Astrocyte of the cerebellum (primary cell): ENCODE measurements around the gene PDCD1.
"Not testable (repeated sequence)": the region's sequence is repeated elsewhere in the genome, so short reads cannot be mapped to it uniquely, and the experiment has no call there.

ENCODE experiments used
- DNase-seq: peaks from one replicate; pipeline ENCODE4 v3.0.0-alpha.2; 2011; ENCODE audit warnings: low read depth
- H3K4me3 ChIP-seq: 2 replicates; pipeline ENCODE4 v1.5.1; 2011; ENCODE audit warnings: mild to moderate bottlenecking, low read depth, low read length, moderate library complexity
- in situ Hi-C: cut with HindIII; loops from 2 replicates; pipeline ENCODE4 v1.10.0; 2017; ENCODE audit warnings: low sequenced_read_pairs
- TF ChIP-seq, protein P1 (sequence below): IDR thresholded peaks from 2 replicates; pipeline ENCODE4 v1.5.1; 2012; ENCODE audit warnings: low read length, low read depth, moderate library complexity, mild to moderate bottlenecking; ENCODE audit errors: missing control alignments

The PDCD1 gene

DNA sequence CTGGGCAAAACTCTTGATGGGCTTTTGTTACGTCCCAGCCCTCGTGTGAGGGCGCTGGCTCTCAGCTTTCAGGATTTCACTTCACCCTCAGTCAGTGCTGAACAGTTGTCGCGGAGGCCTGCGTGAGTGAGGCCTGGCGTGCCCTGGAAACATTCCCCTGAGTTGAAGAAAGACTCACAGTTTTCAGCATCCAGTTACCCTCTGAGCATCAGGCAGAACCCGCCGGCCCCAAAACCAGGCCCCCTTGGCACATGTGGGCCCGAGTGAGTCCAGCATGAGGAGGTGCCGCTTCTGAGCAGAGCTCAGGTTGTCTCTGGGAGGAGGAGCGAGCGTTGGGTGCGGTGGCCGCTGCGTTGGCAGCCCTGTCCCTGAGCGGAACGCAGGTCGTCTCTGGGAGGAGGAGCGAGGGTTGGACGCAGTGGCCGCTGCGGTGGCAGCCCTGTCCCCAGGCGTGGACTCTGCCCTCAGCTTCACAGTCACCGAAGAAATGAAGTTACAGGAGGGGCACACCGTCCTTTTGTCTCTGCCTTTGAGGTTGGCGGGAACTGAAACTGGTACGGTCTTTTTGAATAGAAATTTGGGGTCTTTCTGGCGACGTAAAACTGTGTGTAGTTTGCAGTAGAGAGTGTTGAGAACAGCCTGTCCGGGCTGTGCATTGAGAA, 49.8 kb downstream of the PDCD1 start, which contains the start of gene NEU4:
TSS of gene NEU4 (plus strand) at position 473 of the 662 bp plus-strand sequence. CDS start 5,292 bp downstream, outside the sequence.
- DNase-seq = no peak
- in situ Hi-C loops = no loop called here
- TF ChIP-seq, protein P1, sequence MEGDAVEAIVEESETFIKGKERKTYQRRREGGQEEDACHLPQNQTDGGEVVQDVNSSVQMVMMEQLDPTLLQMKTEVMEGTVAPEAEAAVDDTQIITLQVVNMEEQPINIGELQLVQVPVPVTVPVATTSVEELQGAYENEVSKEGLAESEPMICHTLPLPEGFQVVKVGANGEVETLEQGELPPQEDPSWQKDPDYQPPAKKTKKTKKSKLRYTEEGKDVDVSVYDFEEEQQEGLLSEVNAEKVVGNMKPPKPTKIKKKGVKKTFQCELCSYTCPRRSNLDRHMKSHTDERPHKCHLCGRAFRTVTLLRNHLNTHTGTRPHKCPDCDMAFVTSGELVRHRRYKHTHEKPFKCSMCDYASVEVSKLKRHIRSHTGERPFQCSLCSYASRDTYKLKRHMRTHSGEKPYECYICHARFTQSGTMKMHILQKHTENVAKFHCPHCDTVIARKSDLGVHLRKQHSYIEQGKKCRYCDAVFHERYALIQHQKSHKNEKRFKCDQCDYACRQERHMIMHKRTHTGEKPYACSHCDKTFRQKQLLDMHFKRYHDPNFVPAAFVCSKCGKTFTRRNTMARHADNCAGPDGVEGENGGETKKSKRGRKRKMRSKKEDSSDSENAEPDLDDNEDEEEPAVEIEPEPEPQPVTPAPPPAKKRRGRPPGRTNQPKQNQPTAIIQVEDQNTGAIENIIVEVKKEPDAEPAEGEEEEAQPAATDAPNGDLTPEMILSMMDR = no peak

DNA sequence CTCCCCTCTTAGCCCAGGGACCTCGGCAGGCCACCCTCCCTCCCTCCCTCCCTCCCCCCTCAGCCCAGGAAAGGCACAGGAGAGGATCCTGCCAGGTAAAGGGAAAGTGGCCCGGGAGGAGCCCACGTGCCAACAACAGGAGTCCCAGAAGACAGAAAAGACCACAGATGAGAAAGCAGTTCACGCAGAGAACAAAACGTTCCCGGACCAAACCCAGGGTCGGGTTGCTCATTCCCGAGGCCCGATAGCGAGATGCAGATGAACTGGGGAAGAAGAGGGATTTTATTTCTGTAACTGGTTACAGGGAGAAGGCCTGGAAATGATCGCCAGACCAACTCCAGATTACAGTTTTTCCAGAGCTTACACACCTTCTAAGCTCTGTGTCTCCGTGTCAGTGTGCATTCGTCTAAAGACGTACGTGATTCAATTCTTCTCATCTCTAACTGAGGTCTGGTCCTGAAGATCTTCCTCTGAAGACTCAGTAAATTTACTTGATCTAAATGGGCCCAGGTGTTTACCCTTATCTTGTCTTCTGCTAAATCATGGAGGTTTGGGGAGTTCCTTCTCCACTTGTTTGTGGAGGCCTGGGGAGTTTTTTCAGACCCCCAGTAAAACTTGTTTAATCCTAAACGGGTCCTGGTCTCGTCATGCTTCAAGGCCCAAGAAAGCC, 50.5 kb downstream of the PDCD1 start:
- in situ Hi-C loops = no loop called here
- TF ChIP-seq, protein P1 = no peak
- no peak overlapping the region for H3K4me3 ChIP-seq
- no peak for DNase-seq

More for the DNA sequence above, 49.8 kb downstream of the PDCD1 start, which contains the start of gene NEU4:
- no peak within 1 kb of the TSS for H3K4me3 ChIP-seq

DNA sequence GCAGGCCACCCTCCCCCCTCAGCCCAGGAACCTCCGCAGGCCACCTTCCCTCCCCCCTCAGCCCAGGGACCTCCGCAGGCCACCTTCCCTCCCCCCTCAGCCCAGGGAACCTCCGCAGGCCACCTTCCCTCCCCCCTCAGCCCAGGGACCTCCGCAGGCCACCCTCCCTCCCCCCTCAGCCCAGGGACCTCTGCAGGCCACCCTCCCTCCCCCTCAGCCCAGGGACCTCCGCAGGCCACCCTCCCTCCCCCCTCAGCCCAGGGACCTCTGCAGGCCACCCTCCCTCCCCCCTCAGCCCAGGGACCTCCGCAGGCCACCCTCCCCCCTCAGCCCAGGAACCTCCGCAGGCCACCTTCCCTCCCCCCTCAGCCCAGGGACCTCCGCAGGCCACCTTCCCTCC, 52.5 kb downstream of the PDCD1 start:
- in situ Hi-C loops, DNase-seq, H3K4me3 ChIP-seq: not testable (repeated sequence)

DNA sequence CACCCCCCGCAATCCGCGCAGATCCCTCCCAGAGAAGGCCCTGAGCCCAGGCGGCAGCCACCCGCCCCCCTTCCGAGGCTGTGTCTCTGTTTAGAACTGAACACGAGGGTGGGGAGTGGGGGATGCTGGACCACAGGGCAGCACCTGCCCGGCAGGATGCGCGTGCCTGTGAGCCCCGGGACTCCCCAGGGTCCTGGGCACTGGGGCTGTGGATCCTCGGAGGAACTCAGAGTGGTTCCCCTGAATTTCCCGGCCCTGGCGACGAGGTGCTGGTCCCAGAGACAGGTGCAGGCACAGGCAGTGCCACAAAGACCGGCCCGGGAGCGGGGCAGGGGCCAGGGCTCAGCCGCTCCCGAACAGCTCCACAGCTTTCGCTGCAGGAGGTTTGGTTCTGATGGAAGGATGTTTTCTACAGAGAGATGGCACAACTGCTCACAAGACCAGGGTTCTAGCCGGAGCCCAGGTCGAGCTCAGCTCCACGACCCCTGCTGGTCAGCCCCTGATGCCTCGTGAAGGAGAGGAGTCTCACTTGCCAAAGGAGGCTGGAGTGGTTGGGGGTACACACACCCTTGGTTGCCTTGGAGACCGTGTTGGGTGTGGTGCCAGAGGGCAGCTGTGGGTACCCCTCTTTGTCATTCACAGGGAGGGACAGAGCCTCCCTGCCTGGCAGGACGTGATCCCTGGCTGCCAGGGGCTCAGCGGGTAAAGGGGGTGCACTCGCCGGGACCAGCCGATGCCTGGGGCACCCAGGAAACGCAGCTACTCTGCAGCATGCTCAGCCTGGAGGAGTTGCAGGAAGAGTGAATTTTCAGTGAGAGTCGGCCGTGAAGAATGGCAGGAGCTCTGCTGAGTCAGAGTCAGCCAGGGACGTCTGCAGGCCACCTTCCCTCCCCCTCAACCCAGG, 54.1 kb downstream of the PDCD1 start:
- peak overlapping the region; percentile 42 for H3K4me3 ChIP-seq
- no peak for DNase-seq
- TF ChIP-seq, protein P1 = no peak
- in situ Hi-C loops = no loop called here

DNA sequence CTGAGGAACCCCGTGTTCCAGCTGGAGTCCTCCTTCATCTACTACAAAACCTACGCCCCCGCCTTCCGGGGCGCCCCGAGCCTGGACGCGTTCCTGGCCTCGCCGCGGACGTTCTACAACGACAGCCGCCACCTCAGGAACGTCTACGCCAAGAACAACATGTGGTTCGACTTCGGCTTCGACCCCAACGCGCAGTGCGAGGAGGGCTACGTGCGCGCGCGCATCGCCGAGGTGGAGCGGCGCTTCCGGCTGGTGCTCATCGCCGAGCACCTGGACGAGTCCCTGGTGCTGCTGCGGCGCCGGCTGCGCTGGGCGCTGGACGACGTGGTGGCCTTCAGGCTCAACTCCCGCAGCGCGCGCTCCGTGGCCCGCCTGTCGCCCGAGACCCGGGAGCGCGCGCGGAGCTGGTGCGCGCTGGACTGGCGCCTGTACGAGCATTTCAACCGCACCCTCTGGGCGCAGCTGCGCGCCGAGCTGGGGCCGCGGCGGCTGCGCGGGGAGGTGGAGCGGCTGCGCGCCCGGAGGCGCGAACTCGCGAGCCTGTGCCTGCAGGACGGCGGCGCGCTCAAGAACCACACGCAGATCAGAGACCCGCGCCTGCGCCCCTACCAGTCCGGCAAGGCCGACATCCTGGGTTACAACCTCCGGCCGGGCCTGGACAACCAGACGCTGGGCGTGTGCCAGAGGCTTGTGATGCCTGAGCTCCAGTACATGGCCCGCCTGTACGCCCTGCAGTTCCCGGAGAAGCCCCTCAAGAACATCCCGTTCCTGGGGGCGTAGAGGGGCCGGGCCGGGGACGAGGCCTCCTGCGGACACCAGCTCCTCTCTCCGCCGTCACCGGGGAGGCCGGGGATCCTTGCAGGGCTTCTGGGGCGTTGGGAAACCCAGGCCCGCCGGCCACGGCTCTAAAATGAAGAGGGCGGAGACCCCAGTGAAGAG, 55.0 kb downstream of the PDCD1 start:
- TF ChIP-seq, protein P1 = no peak
- DNase-seq = no peak
- peak overlapping the region; percentile 42 for H3K4me3 ChIP-seq
- in situ Hi-C loops = no loop called here

DNA sequence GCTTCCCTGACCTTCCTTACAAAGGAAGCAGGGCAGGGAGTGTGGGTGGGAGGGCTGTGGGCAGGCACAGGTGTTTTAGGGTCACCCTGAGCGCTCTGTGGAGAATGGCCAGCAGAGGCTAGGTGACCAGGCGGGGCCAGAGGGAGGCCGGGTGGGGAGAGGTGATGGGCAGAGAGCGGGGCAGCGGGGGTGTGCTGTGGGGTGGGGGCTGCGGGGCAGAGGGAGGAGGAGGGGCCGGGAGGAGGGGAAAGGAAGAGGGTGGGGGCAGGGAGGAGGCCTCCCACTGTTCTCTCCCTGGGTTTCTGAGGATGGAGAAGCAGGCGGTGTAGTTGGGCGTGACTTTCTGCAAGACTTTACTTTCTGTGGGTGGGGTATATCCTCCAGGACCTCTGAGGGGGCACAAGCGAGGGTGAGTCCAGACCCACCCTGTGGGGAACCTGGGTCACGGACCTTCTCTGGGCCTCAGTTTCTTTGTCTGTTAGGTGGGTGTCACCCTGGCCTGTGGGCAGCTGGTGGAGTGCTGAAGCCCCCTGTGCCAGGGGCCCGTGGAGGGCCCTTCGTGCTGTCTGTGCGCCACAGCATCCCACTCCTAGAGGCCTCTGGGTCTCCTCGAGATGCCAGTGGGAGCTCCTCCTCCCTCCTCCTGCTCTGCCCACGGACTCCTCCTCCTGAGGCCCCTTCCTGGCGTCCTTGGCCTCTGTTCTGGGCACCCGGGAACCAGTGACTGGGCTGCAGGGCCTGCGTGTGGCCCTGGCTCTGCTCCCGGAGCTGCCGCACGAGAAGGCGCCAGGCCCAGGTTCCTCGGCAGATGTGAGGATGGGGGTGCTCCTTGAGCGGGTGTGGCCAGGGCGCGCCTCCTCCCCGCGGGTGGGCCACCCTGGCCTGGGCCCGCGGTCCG, 56.0 kb downstream of the PDCD1 start:
- in situ Hi-C loops = no loop called here
- no peak for DNase-seq
- peak overlapping the region; percentile 42 for H3K4me3 ChIP-seq
- TF ChIP-seq, protein P1 = no peak
